HFFc6 (cell line): Measurements from ENCODE around the gene HECW1. TPM values are rescaled to one million over a fixed set of nuclear protein-coding genes. Genes with fewer than 3 reads are reported as not detected.
"Not testable (repeated sequence)": the region's sequence is repeated elsewhere in the genome, so short reads cannot be mapped to it uniquely, and the experiment has no call there.

Experiments
- DNase-seq: peaks from one replicate; pipeline ENCODE4 v3.0.0-alpha.2; 2018
- H3K27ac Mint-ChIP-seq: 2 replicates; pipeline ENCODE4 v1.8.0; 2020; ENCODE audit warnings: mild to moderate bottlenecking, mixed read lengths
- H3K27me3 Mint-ChIP-seq: 2 replicates; pipeline ENCODE4 v1.8.0; 2021; ENCODE audit warnings: mild to moderate bottlenecking, moderate library complexity, mixed read lengths; ENCODE audit not compliant: insufficient read depth
- H3K36me3 Mint-ChIP-seq: 2 replicates; pipeline ENCODE4 v1.8.0; 2021; ENCODE audit warnings: low read depth, mixed read lengths
- H3K4me1 Mint-ChIP-seq: 2 replicates; pipeline ENCODE4 v1.8.0; 2020; ENCODE audit warnings: low read depth, mixed read lengths
- H3K4me3 Mint-ChIP-seq: 2 replicates; pipeline ENCODE4 v1.8.0; 2020; ENCODE audit warnings: mild to moderate bottlenecking, moderate library complexity, mixed read lengths
- H3K9me3 Mint-ChIP-seq: 2 replicates; pipeline ENCODE4 v1.8.0; 2020; ENCODE audit warnings: mild to moderate bottlenecking, mixed read lengths
- total RNA-seq, 6 experiments: library from RNA; stranded (reverse); fragmentation: NEBNext Ultra II Directional; extraction: Animal tissue kit (Norgen Biotek cat#: 25700); gene quantifications; 2 replicates in 1 of 6; 3 replicates in 5 of 6; pipeline ENCODE4 v1.2.3, GENCODE V29; 2021
- TF ChIP-seq, protein P1 (sequence below): fragments of 200-600 bp; sonication (generic); IDR thresholded peaks from 2 replicates; pipeline ENCODE4 v1.5.0; 2021; ENCODE audit warnings: antibody characterized with exemption, mild to moderate bottlenecking

HECW1 gene
- total RNA-seq, 6 experiments from 2014 or later: 3.4 to 6.5 (median 5.3) TPM

DNA sequence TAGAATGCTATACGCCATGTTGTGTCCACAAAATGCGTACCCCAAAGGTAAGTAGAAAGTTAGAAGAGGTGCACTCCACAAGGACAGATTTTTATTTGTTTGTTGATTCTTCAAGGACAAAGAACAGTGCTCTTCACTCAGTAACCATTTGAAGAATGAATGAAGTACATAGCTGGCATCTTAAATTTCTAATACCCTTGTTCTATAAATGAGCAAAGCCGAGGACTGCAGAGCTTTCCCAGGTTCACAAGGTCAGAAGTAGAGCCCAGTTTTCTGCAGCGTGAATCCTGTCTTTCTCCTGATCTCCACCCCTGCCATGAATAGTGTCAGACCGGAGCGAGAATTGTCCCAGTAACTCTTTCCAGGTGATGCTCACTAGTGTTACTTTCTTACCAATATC lies 9.5 kb downstream of the HECW1 start:
- DNase-seq: no peak
- Mint-ChIP-seq H3K27me3 (no peaks in the 10 kb centered on the region), H3K36me3 (no peaks in the 10 kb centered on the region), H3K9me3 (no peaks in the 10 kb centered on the region), H3K4me3 (no peak overlapping the region), H3K4me1 (peaks cover 12% of the 10 kb centered on the region; the same call in 1 of the 2 replicates), H3K27ac (no peak overlapping the region)
- TF ChIP-seq, protein P1, sequence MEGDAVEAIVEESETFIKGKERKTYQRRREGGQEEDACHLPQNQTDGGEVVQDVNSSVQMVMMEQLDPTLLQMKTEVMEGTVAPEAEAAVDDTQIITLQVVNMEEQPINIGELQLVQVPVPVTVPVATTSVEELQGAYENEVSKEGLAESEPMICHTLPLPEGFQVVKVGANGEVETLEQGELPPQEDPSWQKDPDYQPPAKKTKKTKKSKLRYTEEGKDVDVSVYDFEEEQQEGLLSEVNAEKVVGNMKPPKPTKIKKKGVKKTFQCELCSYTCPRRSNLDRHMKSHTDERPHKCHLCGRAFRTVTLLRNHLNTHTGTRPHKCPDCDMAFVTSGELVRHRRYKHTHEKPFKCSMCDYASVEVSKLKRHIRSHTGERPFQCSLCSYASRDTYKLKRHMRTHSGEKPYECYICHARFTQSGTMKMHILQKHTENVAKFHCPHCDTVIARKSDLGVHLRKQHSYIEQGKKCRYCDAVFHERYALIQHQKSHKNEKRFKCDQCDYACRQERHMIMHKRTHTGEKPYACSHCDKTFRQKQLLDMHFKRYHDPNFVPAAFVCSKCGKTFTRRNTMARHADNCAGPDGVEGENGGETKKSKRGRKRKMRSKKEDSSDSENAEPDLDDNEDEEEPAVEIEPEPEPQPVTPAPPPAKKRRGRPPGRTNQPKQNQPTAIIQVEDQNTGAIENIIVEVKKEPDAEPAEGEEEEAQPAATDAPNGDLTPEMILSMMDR: no peak

DNA sequence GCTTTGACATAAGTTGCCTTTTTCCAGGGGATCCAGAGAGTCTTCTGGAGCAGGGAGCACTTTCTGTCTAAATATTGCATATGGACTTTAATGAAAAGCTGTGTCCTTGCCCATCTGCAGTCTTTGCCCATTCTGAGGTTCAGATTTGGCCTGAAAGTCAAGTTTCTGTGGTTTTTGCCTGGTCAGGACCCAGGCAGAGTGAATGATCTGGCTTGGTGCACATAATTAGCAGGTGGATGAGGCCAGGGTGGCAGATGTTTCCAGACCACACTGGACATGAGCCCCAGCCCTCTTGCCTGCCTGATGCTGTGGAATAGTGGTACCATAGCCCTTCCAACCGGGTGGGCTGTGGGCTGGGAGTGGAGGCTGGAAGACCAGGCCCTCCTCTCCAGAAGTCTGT lies 11.0 kb downstream of the HECW1 start:
- peaks cover 12% of the 10 kb centered on the region; the same call in 1 of the 2 replicates for H3K4me1 Mint-ChIP-seq
- H3K4me3 Mint-ChIP-seq: no peak overlapping the region
- H3K36me3 Mint-ChIP-seq: no peaks in the 10 kb centered on the region
- H3K27ac Mint-ChIP-seq: no peak overlapping the region
- no peaks in the 10 kb centered on the region for H3K27me3 Mint-ChIP-seq
- DNase-seq: no peak
- H3K9me3 Mint-ChIP-seq: no peaks in the 10 kb centered on the region
- TF ChIP-seq, protein P1: no peak

DNA sequence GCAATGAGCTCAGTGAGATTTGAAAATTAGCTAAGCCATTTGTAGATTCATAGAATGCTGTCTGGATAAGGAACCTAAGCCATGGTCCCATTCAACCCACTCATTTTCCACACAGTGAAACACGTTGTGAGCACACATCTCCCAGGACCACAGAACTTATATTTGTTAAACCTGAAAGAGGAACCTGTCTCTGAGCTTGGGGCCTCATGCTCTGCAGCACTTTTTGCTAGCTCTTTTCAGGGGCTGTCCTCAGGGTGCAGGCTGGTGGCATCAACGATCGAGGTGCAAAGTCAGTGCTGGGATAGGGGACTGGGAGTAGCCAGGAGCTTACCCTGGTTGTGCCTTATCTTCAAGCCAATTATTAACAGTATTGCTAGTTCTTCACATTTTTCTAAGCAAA lies 11.9 kb downstream of the HECW1 start:
- no peak for DNase-seq
- H3K4me3 Mint-ChIP-seq: no peak overlapping the region
- H3K27me3 Mint-ChIP-seq: peaks cover 2% of the 10 kb centered on the region; the same call in 1 of the 2 replicates
- TF ChIP-seq, protein P1: no peak
- no peaks in the 10 kb centered on the region for H3K36me3 Mint-ChIP-seq
- no peaks in the 10 kb centered on the region for H3K9me3 Mint-ChIP-seq
- no peak overlapping the region for H3K27ac Mint-ChIP-seq
- peaks cover 12% of the 10 kb centered on the region; the same call in 1 of the 2 replicates for H3K4me1 Mint-ChIP-seq

- Mint-ChIP-seq H3K4me3 (no peak overlapping the region), H3K4me1 (peaks cover 12% of the 10 kb centered on the region), H3K27ac (no peak overlapping the region), H3K9me3 (no peaks in the 10 kb centered on the region), H3K36me3 (no peaks in the 10 kb centered on the region), H3K27me3 (peaks cover 5% of the 10 kb centered on the region)
- TF ChIP-seq, protein P1: no peak
- no peak for DNase-seq
Measured at GRCh38 chr7:43130347-43130746, 17.9 kb downstream of the HECW1 start.

- H3K36me3 Mint-ChIP-seq: no peaks in the 10 kb centered on the region
- DNase-seq: no peak
- no peaks in the 10 kb centered on the region for H3K9me3 Mint-ChIP-seq
- TF ChIP-seq, protein P1: no peak
- H3K27ac Mint-ChIP-seq: no peak overlapping the region
- H3K27me3 Mint-ChIP-seq: peaks cover 3% of the 10 kb centered on the region; the same call in 1 of the 2 replicates
- peaks cover 51% of the 10 kb centered on the region for H3K4me1 Mint-ChIP-seq
- no peak overlapping the region for H3K4me3 Mint-ChIP-seq
Measured at GRCh38 chr7:43135129-43135528, 22.7 kb downstream of the HECW1 start.

GRCh38 chr7:43136064-43136463 lies 23.6 kb downstream of the HECW1 start:
- Mint-ChIP-seq H3K4me3 (no peak overlapping the region), H3K9me3 (no peaks in the 10 kb centered on the region), H3K27me3 (peaks cover 3% of the 10 kb centered on the region; the same call in 1 of the 2 replicates), H3K27ac (no peak overlapping the region), H3K4me1 (peaks cover 51% of the 10 kb centered on the region), H3K36me3 (no peaks in the 10 kb centered on the region)
- no peak for DNase-seq
- TF ChIP-seq, protein P1: no peak

- DNase-seq: peak; percentile 50
- peak overlapping the region; percentile 60 for H3K4me3 Mint-ChIP-seq
- peak overlapping the region; percentile 42 for H3K27ac Mint-ChIP-seq
- H3K4me1 Mint-ChIP-seq: peaks cover 51% of the 10 kb centered on the region
- H3K27me3 Mint-ChIP-seq, H3K9me3 Mint-ChIP-seq, H3K36me3 Mint-ChIP-seq: not testable (repeated sequence)
Measured at GRCh38 chr7:43137121-43137744, 24.8 kb downstream of the HECW1 start.
